ENCODE data around the gene PRKN.
A peak's percentile ranks its signal among the peaks of the same experiment; 100 is the strongest.

DNA sequence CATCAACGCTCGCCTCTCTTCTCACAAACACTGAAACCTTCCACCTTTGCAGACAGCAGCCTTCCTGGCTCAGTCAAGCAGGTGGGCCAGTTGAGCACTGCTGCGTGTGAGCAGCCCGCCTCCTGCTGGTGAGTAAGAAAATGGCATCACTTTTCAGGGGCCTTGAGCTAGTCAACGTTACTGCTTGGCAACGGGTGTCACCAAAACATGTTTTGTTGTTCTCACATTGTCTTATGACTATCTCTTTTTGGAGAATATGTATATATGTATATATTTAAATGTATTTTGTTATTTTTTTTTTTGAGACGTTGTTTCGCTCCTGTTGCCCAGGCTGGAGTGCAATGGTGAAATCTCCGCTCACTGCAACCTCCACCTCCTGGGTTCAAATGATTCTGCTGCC, 1356.7 kb downstream of the PRKN start:
- TF ChIP-seq RAD21 (conservative IDR thresholded peaks at IDR 0.05) (peak; percentile 93), POLR2AphosphoS5 (IDR thresholded peaks at IDR 0.05) (no peak), CTCF (IDR thresholded peaks at IDR 0.05; ENCODE audit: poor library complexity, severe bottlenecking) (peak; percentile 93), EZH2 (IDR thresholded peaks at IDR 0.05; ENCODE audit: borderline replicate concordance, insufficient read depth, low read length, poor library complexity, severe bottlenecking) (no peak), EP300 (conservative IDR thresholded peaks at IDR 0.05; ENCODE audit: poor library complexity, severe bottlenecking) (peak; percentile 24)

Measured in neural cell (in vitro differentiated cells).